CD1c-positive myeloid dendritic cell (primary cell): ENCODE results near the gene BOD1.

Experiments used
- DNase-seq: peaks from one replicate; pipeline ENCODE4 v3.0.0-alpha.2; 2016; ENCODE audit errors: extremely low spot score

Gene BOD1

GRCh38 chr5:173577166-173577565, 39.3 kb downstream of the BOD1 start:
- DNase-seq = no peak

DNA sequence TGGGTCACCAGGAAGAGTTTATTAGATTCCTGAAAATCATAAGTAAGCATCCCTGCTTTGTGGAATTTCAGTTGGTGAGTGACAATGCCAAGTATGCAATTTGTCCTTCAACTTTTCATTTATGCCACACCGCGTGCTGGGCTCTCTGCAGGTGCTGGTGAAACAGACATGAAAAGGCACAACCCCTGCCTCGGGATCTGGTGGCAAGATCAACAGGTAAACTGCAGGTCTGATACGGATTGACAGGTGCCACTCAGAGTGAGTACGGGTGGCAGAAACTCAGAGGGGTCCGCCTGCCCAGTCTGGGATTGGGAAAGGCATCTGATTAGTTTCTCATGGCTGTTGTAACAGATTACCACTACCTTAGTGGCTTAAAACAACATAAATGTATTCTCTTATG, 40.5 kb downstream of the BOD1 start:
- DNase-seq = no peak

GRCh38 chr5:173574983-173575382, 41.5 kb downstream of the BOD1 start:
- no peak for DNase-seq

GRCh38 chr5:173573126-173573960, 43.1 kb downstream of the BOD1 start:
- peak; percentile 73 for DNase-seq

DNA sequence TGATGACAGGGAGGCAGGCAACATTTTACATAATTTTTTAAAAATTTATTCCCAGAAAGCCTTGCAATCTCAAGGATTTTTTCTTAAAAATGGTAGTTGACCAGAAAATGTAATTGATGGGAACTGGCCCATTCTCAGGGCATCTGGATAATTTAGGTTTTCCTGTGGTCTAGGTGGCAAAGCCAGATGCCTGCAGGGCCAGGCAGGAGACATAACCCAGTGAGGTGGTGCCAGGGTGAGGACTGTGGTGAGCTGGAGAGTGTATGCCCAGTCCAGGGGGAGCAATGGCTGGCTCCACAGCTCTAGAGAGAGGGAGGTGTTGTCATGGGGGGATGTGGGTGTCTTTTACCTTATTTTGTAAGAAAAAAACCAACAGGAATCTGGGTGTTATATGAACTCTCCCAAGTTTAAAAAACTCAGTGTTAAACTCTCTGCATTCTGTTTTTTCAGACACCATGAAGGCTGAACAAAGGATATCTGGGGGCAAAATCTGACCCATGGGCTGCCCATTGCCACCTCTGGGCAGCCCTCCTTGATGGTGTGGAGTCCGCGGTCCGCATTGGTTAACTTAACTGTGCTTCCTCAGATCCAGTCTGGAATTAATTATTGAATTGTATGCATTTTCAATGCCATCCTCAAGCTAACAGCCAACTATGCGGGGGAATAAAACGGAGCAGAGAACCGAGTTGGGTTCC, 43.9 kb downstream of the BOD1 start:
- DNase-seq = no peak

DNA sequence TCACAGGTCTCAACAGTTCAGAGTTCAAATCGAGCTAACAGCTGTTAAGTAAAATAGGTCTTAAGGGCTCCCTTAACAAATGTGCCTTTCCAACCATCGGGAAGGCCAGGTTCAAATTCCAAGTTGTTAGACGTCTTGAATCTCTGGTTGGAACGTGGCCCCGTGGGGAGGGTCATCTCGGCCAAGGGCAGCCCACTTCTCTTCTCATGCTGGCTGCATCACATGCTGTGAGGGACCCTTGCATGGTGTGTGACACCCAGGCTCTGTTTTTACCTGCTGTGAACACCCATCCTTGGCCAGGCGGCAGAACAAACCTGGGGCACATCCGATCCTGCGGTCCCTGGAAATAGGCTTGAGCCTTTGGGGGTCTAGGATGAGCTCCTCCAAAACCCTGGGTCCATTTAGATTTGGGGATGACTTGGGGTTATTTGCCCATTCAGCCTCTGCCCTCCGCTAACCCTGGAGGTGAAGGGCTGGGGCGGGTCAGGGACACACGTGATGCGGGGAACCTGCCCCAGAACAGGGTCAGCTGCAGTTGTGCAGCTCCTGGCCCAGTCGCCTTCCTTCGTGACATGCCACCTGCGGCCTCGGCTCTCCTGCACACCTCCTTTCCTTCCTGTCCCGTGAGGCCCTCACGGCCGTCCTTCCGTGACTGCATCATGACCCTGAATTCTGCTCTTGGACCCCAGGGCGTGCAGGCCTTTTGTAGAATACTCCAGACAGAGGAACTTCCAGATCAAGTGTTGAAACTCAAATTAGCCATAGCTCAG, 45.9 kb downstream of the BOD1 start:
- DNase-seq = no peak

GRCh38 chr5:173568703-173569102, 47.7 kb downstream of the BOD1 start:
- no peak for DNase-seq

- no peak for DNase-seq
Measured at GRCh38 chr5:173568128-173568527, 48.3 kb downstream of the BOD1 start.

- DNase-seq = no peak
Measured at GRCh38 chr5:173567548-173567947, 48.9 kb downstream of the BOD1 start.

DNA sequence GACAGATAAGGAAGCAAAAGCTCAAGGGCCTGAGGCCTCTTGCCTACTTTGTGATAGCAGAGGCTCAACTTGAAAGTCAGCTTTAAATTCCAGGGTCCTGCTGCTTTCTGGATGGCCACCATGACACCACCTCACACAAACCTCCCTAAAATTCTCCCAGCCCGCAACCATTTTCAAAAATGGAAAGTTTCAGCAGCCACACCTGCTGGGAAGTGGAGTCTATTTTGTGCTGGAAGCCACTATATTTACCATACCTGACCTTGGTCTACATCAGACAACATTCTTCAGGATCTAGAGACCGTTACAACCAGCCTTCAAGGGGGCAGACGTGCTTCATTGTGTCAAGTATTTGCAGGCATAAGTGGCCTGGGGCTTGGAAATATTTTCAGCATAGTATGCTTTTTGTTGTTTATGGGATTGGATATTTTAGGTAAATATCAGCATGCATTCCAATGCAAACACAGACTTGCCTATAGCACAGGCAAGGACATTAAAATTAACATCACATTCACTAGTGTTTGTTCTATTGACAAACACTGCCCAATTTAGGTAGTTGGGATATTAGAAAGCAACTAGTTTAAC, 50.9 kb downstream of the BOD1 start:
- DNase-seq = no peak

- no peak for DNase-seq
Measured at GRCh38 chr5:173564106-173564505, 52.3 kb downstream of the BOD1 start.

GRCh38 chr5:173563246-173563645, 53.2 kb downstream of the BOD1 start:
- DNase-seq = no peak

- no peak for DNase-seq
Measured at GRCh38 chr5:173562451-173562850, 54.0 kb downstream of the BOD1 start.
